HEK293 (cell line): ENCODE data around the gene NHERF2.

Experiments used
- CTCF ChIA-PET: fragments of 350-600 bp; formaldehyde crosslinking; extraction: SDS; loops from one replicate; lab custom pipeline; 2021; ENCODE audit warnings: antibody characterized with exemption; lab: Yijun Ruan, JAX
- POLR2A ChIA-PET: fragments of 300-600 bp; formaldehyde crosslinking; extraction: SDS; loops from one replicate; lab custom pipeline; 2020; ENCODE audit warnings: antibody characterized with exemption, inconsistent platforms; lab: Yijun Ruan, JAX
- H3K27ac ChIP-seq: fragments of 200-500 bp; sonication (Bioruptor generic); 2 replicates; pipeline ENCODE4 v1.5.1; 2014; ENCODE audit warnings: low read depth, low read length, control low read depth, inconsistent platforms; ENCODE audit errors: extremely low read depth
- H3K36me3 ChIP-seq, 2 experiments: fragments of 200-500 bp in 1 of 2; sonication (Bioruptor generic) in 1 of 2; 1 replicate in 1 of 2; 2 replicates in 1 of 2; pipeline ENCODE4 v1.5.1; 2014 to 2017; ENCODE audit warnings: inconsistent platforms in 2 of 2, low read length in 2 of 2; ENCODE audit not compliant: control insufficient read depth in 2 of 2, insufficient read depth in 1 of 2
- H3K4me1 ChIP-seq: fragments of 200-500 bp; sonication (Bioruptor generic); 2 replicates; pipeline ENCODE4 v1.5.1; 2014; ENCODE audit warnings: mild to moderate bottlenecking, low read length, inconsistent platforms; ENCODE audit not compliant: control insufficient read depth, insufficient read depth
- H3K4me3 ChIP-seq: 2 replicates; pipeline ENCODE4 v1.5.1; 2011; ENCODE audit warnings: low read depth, mild to moderate bottlenecking, control low read depth, low read length, moderate library complexity
- H3K9me3 ChIP-seq: fragments of 200-500 bp; sonication (Bioruptor generic); 2 replicates; pipeline ENCODE4 v1.5.1; 2014; ENCODE audit warnings: low read depth, low read length, inconsistent platforms; ENCODE audit not compliant: control insufficient read depth, insufficient read depth
- AEBP2 ChIP-seq: fragments of 450-650 bp; formaldehyde crosslinking; IDR thresholded peaks from 2 replicates; pipeline ENCODE4 v1.5.1; 2016; ENCODE audit warnings: missing biosample characterization, missing genetic modification characterization, borderline replicate concordance
- EGR2 ChIP-seq: fragments of 450-650 bp; formaldehyde crosslinking; IDR thresholded peaks from 2 replicates; pipeline ENCODE4 v1.5.1; 2016; ENCODE audit warnings: low read depth, missing biosample characterization, missing genetic modification characterization
- FEZF1 ChIP-seq: fragments of 450-650 bp; formaldehyde crosslinking; IDR thresholded peaks from 2 replicates; pipeline ENCODE4 v1.5.1; 2016; ENCODE audit warnings: missing biosample characterization, missing genetic modification characterization
- HOXD13 ChIP-seq: sonication (generic); formaldehyde crosslinking; IDR thresholded peaks from 2 replicates; pipeline ENCODE4 v1.8.0; 2022; ENCODE audit warnings: missing genetic modification reagents, borderline replicate concordance
- KLF1 ChIP-seq: fragments of 450-650 bp; formaldehyde crosslinking; IDR thresholded peaks from 2 replicates; pipeline ENCODE4 v1.5.1; 2016; ENCODE audit warnings: missing biosample characterization, missing genetic modification characterization
- KLF16 ChIP-seq: fragments of 450-650 bp; formaldehyde crosslinking; IDR thresholded peaks from 2 replicates; pipeline ENCODE4 v1.5.1; 2017; ENCODE audit warnings: missing biosample characterization, missing genetic modification characterization
- SP2 ChIP-seq: fragments of 450-650 bp; formaldehyde crosslinking; IDR thresholded peaks from 2 replicates; pipeline ENCODE4 v1.5.1; 2016; ENCODE audit warnings: missing biosample characterization, missing genetic modification characterization
- WT1 ChIP-seq: fragments of 450-650 bp; formaldehyde crosslinking; IDR thresholded peaks from 2 replicates; pipeline ENCODE4 v1.5.1; 2016; ENCODE audit warnings: missing biosample characterization, missing genetic modification characterization
- ZBTB48 ChIP-seq: fragments of 450-650 bp; formaldehyde crosslinking; IDR thresholded peaks from 2 replicates; pipeline ENCODE4 v1.5.1; 2016; ENCODE audit warnings: missing biosample characterization, missing genetic modification characterization
- ZBTB8A ChIP-seq: fragments of 450-650 bp; formaldehyde crosslinking; IDR thresholded peaks from 2 replicates; pipeline ENCODE4 v1.5.1; 2016; ENCODE audit warnings: missing biosample characterization, missing genetic modification characterization
- ZFHX2 ChIP-seq: fragments of 450-650 bp; formaldehyde crosslinking; conservative IDR thresholded peaks from 2 replicates; pipeline ENCODE4 v1.5.1; 2016; ENCODE audit warnings: missing biosample characterization, missing genetic modification characterization
- ZIC2 ChIP-seq: fragments of 450-650 bp; formaldehyde crosslinking; IDR thresholded peaks from 2 replicates; pipeline ENCODE4 v1.5.1; 2016; ENCODE audit warnings: missing biosample characterization, missing genetic modification characterization
- ZNF10 ChIP-seq: fragments of 450-650 bp; formaldehyde crosslinking; IDR thresholded peaks from 2 replicates; pipeline ENCODE4 v1.5.1; 2017; ENCODE audit warnings: missing biosample characterization, missing genetic modification characterization
- ZNF155 ChIP-seq: fragments of 450-650 bp; formaldehyde crosslinking; IDR thresholded peaks from 2 replicates; pipeline ENCODE4 v1.5.1; 2016; ENCODE audit warnings: missing biosample characterization, missing genetic modification characterization
- ZNF354C ChIP-seq: fragments of 450-650 bp; formaldehyde crosslinking; IDR thresholded peaks from 2 replicates; pipeline ENCODE4 v1.5.1; 2016; ENCODE audit warnings: missing biosample characterization, missing genetic modification characterization, low read depth, borderline replicate concordance
- ZNF398 ChIP-seq: fragments of 450-650 bp; formaldehyde crosslinking; IDR thresholded peaks from 2 replicates; pipeline ENCODE4 v1.5.1; 2017; ENCODE audit warnings: missing biosample characterization, missing genetic modification characterization
- ZNF416 ChIP-seq: fragments of 450-650 bp; formaldehyde crosslinking; IDR thresholded peaks from 2 replicates; pipeline ENCODE4 v1.5.1; 2016; ENCODE audit warnings: missing biosample characterization, missing genetic modification characterization
- ZNF513 ChIP-seq: fragments of 450-650 bp; IDR thresholded peaks from 2 replicates; pipeline ENCODE4 v1.5.1; 2018; ENCODE audit warnings: missing biosample characterization, missing genetic modification characterization
- ZNF600 ChIP-seq: fragments of 450-650 bp; formaldehyde crosslinking; IDR thresholded peaks from 2 replicates; pipeline ENCODE4 v1.5.1; 2016; ENCODE audit warnings: missing biosample characterization, missing genetic modification characterization
- ZNF621 ChIP-seq: fragments of 450-650 bp; formaldehyde crosslinking; IDR thresholded peaks from 2 replicates; pipeline ENCODE4 v1.5.1; 2017; ENCODE audit warnings: missing biosample characterization, missing genetic modification characterization
- ZNF654 ChIP-seq: fragments of 450-650 bp; formaldehyde crosslinking; IDR thresholded peaks from 2 replicates; pipeline ENCODE4 v1.5.1; 2016; ENCODE audit warnings: low read depth, missing biosample characterization, missing genetic modification characterization
- ZSCAN16 ChIP-seq: fragments of 450-650 bp; formaldehyde crosslinking; IDR thresholded peaks from 2 replicates; pipeline ENCODE4 v1.5.1; 2016; ENCODE audit warnings: missing biosample characterization, missing genetic modification characterization
- TF ChIP-seq, protein P1 (sequence below): fragments of 450-650 bp; formaldehyde crosslinking; IDR thresholded peaks from 2 replicates; pipeline ENCODE4 v1.5.1; 2016; ENCODE audit warnings: missing biosample characterization, missing genetic modification characterization
- TF ChIP-seq, protein P2 (sequence below): fragments of 450-650 bp; formaldehyde crosslinking; IDR thresholded peaks from 2 replicates; pipeline ENCODE4 v1.5.1; 2016; ENCODE audit warnings: missing biosample characterization, missing genetic modification characterization

The NHERF2 gene

DNA sequence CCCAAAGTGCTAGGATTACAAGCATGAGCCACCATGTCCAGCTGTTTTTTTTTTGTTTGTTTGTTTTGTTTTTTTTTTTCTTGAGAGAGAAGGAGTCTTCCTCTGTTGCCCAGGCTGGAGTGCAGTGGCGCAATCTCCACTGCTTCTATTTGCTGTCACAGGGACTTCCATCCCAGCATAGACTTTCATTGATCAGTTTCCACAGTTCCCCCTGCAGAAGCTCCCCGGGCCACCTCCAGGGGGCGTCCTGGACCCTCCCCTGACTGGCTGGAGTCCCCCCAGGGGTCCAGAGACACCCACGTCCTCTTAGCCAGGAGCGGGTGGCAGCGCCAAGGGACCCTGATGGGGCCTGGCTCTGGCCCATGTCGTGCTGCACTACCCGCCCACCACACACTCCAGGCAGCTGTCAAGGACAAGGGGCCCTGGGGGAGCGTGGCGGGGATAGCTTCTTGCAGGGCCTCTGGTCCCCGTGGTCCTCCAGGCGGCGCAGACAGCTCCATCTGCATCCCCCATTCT is 10.2 kb upstream of the NHERF2 start:
- TF ChIP-seq ZNF416 (tag by site-specific recombination) (no peak), KLF1 (tag by site-specific recombination) (no peak), ZNF155 (tag by site-specific recombination) (no peak), ZIC2 (tag by site-specific recombination) (peak; percentile 63), EGR2 (peak; percentile 67), ZBTB48 (tag by site-specific recombination) (no peak), ZSCAN16 (no peak), KLF16 (tag by site-specific recombination) (no peak), ZNF513 (tag by site-specific recombination) (no peak), ZFHX2 (tag by site-specific recombination) (peak; percentile 79), ZNF10 (no peak), FEZF1 (no peak), HOXD13 (CRISPR knock-in tag) (no peak), ZNF654 (tag by site-specific recombination) (no peak)
- TF ChIP-seq, protein P1, sequence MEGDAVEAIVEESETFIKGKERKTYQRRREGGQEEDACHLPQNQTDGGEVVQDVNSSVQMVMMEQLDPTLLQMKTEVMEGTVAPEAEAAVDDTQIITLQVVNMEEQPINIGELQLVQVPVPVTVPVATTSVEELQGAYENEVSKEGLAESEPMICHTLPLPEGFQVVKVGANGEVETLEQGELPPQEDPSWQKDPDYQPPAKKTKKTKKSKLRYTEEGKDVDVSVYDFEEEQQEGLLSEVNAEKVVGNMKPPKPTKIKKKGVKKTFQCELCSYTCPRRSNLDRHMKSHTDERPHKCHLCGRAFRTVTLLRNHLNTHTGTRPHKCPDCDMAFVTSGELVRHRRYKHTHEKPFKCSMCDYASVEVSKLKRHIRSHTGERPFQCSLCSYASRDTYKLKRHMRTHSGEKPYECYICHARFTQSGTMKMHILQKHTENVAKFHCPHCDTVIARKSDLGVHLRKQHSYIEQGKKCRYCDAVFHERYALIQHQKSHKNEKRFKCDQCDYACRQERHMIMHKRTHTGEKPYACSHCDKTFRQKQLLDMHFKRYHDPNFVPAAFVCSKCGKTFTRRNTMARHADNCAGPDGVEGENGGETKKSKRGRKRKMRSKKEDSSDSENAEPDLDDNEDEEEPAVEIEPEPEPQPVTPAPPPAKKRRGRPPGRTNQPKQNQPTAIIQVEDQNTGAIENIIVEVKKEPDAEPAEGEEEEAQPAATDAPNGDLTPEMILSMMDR (tag by site-specific recombination): peak; percentile 52
- TF ChIP-seq, protein P2, sequence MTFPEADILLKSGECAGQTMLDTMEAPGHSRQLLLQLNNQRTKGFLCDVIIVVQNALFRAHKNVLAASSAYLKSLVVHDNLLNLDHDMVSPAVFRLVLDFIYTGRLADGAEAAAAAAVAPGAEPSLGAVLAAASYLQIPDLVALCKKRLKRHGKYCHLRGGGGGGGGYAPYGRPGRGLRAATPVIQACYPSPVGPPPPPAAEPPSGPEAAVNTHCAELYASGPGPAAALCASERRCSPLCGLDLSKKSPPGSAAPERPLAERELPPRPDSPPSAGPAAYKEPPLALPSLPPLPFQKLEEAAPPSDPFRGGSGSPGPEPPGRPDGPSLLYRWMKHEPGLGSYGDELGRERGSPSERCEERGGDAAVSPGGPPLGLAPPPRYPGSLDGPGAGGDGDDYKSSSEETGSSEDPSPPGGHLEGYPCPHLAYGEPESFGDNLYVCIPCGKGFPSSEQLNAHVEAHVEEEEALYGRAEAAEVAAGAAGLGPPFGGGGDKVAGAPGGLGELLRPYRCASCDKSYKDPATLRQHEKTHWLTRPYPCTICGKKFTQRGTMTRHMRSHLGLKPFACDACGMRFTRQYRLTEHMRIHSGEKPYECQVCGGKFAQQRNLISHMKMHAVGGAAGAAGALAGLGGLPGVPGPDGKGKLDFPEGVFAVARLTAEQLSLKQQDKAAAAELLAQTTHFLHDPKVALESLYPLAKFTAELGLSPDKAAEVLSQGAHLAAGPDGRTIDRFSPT: peak; percentile 59; the same call in 1 of the 2 replicates
- Histone ChIP-seq H3K4me1 (peaks cover 6% of the 10 kb centered on the region), H3K9me3 (no peaks in the 10 kb centered on the region), H3K36me3 (no peaks in the 10 kb centered on the region), H3K4me3 (no peak overlapping the region), H3K27ac (no peak overlapping the region)
- ChIA-PET POLR2A (interaction anchor here (0.5 to 2.4 kb wide), 4 partner anchors 11 to 139 kb away, joined by 3 to 20 read pairs (median 4); partner anchors contain the start of gene TRAF7), CTCF (interaction anchor here (0.6 to 2.0 kb wide), 10 partner anchors 11 to 152 kb away, joined by 3 to 11 read pairs (median 3); partner anchors contain the start of genes NHERF2, NTHL1, TRAF7 and TSC2)

DNA sequence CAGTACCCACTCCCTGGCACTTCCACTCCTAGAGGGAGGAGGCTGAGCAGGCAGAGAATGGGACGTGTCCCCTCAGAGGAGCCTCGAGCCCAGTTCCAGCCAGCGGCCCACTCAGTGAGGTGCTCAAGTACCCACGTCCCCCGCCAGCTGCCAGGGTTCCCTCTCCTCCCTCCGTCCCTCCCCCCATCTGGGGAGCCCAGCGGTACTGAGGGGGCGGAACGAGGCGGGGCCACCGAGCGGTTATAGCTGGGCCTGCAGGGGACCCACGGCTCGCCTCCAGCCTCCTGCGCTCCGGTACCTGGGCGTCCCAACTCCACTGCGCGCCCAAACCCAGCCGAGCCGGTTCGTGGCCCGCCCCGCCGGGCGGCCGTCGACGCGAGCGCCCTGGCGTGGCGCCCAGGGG is 7.2 kb upstream of the NHERF2 start, which contains the start of gene NPW:
TSS of gene NPW (plus strand) at position 268 of the 403 bp plus-strand sequence.
- peak; percentile 70 for TF ChIP-seq ZFHX2 (tag by site-specific recombination)
- TF ChIP-seq KLF1 (tag by site-specific recombination): 0 out of 2 replicates have a peak, but pooled peaks have one; percentile 21
- TF ChIP-seq ZBTB8A (tag by site-specific recombination): 0 out of 2 replicates have a peak, but pooled peaks have one; percentile 17
- TF ChIP-seq WT1 (tag by site-specific recombination): no peak
- TF ChIP-seq SP2 (tag by site-specific recombination): peak; percentile 48
- TF ChIP-seq ZNF621: no peak
- peak; percentile 20; the same call in 1 of the 2 replicates for TF ChIP-seq ZNF600 (tag by site-specific recombination)
- TF ChIP-seq, protein P2: peak; percentile 63
- TF ChIP-seq ZNF398 (tag by site-specific recombination): peak; percentile 40; the same call in 1 of the 2 replicates
- TF ChIP-seq AEBP2: no peak
- no peak for TF ChIP-seq ZNF354C
- peak; percentile 53; the same call in 1 of the 2 replicates for TF ChIP-seq EGR2
- ChIA-PET CTCF (interaction anchor here (0.5 to 1.0 kb wide), 3 partner anchors 46 to 121 kb away, joined by 3 to 5 read pairs (median 3); no protein-coding TSS in a partner anchor), POLR2A (no interaction called here)
- H3K4me3 ChIP-seq: peak within 1 kb of the TSS; percentile 9
- peaks cover 9% of the 10 kb centered on the region for H3K4me1 ChIP-seq
- no peaks in the 10 kb centered on the region for H3K36me3 ChIP-seq
- H3K9me3 ChIP-seq: no peaks in the 10 kb centered on the region
- H3K27ac ChIP-seq: no peak within 1 kb of the TSS
